Cardiac fibroblast (primary cell): Measurements from ENCODE around the gene RAVER2.

Experiments
- DNase-seq, 2 donors: peaks; one replicate each; pipeline versions ENCODE4 v3.0.0 to v3.0.0-alpha.2; 2010; ENCODE audit warnings: low read depth in 2 of 2
- H3K4me3 ChIP-seq, 2 donors: replicated peaks in 1 of 2; 1 replicate in 1 of 2; 2 replicates in 1 of 2; pipeline ENCODE4 v1.5.1; 2011; ENCODE audit warnings: low read depth in 2 of 2, low read length in 2 of 2, mild to moderate bottlenecking in 2 of 2, moderate library complexity in 1 of 2
- CTCF ChIP-seq: IDR thresholded peaks from one replicate; pipeline ENCODE4 v1.5.1; 2011; ENCODE audit warnings: low read depth, mild to moderate bottlenecking, low read length, inconsistent platforms

RAVER2 gene

GRCh38 chr1:64705591-64705990 is 39.3 kb upstream of the RAVER2 start:
- TF ChIP-seq CTCF: no peak
- DNase-seq: no peak
- no peak overlapping the region for H3K4me3 ChIP-seq

GRCh38 chr1:64711266-64711665 is 33.6 kb upstream of the RAVER2 start:
- DNase-seq: no peak
- no peak for TF ChIP-seq CTCF
- no peak overlapping the region for H3K4me3 ChIP-seq

GRCh38 chr1:64712049-64712448 is 32.8 kb upstream of the RAVER2 start:
- no peak for DNase-seq
- TF ChIP-seq CTCF: no peak
- no peak overlapping the region for H3K4me3 ChIP-seq

- DNase-seq: no peak
- no peak for TF ChIP-seq CTCF
- no peak overlapping the region for H3K4me3 ChIP-seq
Observed at GRCh38 chr1:64715186-64715585, 29.7 kb upstream of the RAVER2 start.

GRCh38 chr1:64721135-64721534 is 23.7 kb upstream of the RAVER2 start:
- TF ChIP-seq CTCF: no peak
- DNase-seq: no peak
- no peak overlapping the region for H3K4me3 ChIP-seq

GRCh38 chr1:64721576-64722145 is 23.2 kb upstream of the RAVER2 start:
- no peak overlapping the region for H3K4me3 ChIP-seq
- no peak for TF ChIP-seq CTCF
- no peak for DNase-seq

- no peak for TF ChIP-seq CTCF
- DNase-seq: no peak
- H3K4me3 ChIP-seq: no peak overlapping the region
Observed at GRCh38 chr1:64727861-64728260, 17.0 kb upstream of the RAVER2 start.
